Limb (tissue), 2 donors: Measurements from ENCODE around the gene VPS13C.
A peak's percentile ranks its signal among the peaks of the same experiment; 100 is the strongest.

Experiments used
- DNase-seq, 2 donors: peaks; one replicate each; pipeline ENCODE4 v3.0.0-alpha.2; 2016; ENCODE audit errors: extremely low spot score in 2 of 2

The VPS13C gene, protein sequence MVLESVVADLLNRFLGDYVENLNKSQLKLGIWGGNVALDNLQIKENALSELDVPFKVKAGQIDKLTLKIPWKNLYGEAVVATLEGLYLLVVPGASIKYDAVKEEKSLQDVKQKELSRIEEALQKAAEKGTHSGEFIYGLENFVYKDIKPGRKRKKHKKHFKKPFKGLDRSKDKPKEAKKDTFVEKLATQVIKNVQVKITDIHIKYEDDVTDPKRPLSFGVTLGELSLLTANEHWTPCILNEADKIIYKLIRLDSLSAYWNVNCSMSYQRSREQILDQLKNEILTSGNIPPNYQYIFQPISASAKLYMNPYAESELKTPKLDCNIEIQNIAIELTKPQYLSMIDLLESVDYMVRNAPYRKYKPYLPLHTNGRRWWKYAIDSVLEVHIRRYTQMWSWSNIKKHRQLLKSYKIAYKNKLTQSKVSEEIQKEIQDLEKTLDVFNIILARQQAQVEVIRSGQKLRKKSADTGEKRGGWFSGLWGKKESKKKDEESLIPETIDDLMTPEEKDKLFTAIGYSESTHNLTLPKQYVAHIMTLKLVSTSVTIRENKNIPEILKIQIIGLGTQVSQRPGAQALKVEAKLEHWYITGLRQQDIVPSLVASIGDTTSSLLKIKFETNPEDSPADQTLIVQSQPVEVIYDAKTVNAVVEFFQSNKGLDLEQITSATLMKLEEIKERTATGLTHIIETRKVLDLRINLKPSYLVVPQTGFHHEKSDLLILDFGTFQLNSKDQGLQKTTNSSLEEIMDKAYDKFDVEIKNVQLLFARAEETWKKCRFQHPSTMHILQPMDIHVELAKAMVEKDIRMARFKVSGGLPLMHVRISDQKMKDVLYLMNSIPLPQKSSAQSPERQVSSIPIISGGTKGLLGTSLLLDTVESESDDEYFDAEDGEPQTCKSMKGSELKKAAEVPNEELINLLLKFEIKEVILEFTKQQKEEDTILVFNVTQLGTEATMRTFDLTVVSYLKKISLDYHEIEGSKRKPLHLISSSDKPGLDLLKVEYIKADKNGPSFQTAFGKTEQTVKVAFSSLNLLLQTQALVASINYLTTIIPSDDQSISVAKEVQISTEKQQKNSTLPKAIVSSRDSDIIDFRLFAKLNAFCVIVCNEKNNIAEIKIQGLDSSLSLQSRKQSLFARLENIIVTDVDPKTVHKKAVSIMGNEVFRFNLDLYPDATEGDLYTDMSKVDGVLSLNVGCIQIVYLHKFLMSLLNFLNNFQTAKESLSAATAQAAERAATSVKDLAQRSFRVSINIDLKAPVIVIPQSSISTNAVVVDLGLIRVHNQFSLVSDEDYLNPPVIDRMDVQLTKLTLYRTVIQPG (N-terminal part only)

DNA sequence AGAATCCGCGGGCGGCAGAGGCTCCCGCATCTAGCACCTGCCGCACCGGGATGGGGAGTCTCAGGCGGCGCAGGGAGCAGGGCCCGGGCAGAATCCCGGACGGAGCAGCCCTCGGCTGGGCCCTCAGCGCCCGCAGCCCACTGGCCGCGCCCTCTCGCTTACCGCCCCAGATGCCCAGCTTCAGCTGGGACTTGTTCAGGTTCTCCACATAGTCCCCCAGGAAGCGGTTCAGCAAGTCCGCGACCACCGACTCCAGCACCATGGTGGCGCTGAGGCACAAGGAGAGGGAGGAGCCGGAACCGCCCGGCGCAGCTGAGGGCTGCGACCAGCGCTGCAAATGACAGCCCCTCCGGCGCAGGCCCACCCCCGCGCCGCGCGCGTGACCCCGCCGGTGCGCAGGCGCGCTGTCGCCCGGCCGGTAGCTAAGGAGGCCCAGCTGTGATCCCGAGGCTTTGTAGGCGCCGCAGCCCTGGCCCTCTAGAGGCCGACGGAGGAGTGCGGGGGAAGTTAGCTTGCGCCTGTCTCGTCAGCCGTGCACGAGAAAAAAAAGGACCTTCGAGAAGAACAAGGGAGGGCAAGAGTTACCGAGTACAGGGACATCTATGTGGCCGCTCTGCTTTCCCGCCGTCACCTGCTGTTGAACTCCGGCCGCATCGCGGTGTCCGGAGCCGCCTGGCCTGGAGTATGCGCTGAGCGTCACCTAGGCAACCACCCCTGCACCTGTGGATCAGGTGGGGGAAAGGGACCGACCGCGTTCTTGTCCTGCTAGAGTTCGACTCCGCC, at the start of gene VPS13C:
VPS13C (minus strand) TSS at position 335 of the 783 bp plus-strand sequence; CDS start at position 262, 73 bp downstream.
- DNase-seq: peak; percentile 91 to 94

DNA sequence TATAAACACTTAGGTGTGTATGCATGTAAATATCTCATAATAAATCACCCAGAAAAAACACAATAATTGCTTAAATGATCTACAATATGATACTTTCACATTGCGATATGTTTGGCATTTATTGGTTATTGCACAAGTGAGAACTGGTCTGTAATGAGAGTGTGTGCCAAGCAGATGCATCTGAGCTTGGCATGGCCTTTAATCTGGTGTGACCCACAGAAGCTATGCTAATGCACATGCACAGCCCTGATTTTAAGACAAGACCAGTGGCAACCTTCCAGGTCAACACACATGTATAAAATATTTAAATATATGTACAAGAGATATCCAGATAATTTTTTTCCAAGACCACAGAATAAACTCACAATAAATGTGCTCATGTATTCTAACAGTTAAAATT, 49.2 kb upstream of the VPS13C start:
- no peak for DNase-seq

DNA sequence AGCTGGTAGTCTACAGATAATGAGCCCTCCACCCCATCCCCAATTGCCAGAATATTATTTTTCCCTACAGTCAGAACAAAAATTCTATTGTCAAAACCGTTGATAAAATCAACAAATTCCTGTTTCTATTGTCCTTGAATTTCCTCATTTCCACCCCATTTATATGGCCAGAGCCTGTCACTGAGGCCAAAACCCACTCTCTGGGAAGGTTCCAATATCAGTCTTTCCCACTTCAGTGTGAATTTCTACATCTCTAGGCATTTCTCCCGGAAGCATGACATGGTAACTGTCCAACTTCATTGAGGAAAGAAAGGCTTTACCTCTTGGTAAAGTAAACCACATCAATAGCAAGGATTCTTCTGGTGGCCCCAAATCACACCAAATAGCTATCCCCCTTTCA, 48.2 kb upstream of the VPS13C start:
- DNase-seq: no peak

DNA sequence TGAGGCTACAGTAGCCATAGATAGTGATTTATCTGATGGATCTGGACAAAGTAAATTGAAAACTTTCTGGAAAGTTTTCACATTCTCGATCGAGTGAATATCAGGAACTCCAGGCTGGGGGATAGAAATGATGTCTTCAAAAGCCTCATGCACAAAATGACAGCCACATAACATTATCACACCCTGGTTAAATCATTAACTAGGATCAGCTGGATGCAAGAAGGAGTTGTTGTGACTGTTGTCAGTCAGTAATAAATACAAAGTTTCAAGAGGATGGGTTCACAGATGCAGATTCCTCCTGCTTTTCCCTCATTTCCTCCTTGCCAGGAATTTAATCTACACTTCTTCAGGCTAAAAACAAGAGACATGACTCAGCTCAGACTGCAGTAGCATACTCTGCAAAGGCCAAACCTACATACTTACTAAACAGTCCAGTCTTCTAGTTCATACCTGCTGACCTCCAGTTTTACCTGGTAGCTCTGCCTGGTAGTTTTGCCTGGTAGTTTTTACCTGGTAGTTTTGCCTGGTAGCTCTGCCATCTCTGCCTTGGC, 47.4 kb upstream of the VPS13C start:
- no peak for DNase-seq

DNA sequence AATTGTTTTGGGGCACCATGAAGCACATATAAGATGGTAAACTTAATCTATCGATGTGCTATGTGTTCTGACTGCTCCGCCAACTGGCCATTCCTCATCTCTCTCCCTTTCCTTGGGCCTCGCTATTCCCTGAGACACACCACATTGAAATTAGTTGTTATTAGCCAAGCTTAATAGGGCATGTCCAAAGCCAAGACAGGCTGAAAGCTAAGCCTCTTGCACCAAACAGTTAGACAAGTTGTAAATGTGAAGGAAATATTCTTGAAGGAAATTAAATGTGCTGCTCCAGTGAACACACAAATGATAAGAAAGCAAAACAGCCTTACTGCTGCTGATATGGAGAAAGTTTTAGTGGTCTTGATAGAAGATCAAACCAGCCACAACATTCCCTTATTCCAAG, 45.8 kb upstream of the VPS13C start:
- no peak for DNase-seq

DNA sequence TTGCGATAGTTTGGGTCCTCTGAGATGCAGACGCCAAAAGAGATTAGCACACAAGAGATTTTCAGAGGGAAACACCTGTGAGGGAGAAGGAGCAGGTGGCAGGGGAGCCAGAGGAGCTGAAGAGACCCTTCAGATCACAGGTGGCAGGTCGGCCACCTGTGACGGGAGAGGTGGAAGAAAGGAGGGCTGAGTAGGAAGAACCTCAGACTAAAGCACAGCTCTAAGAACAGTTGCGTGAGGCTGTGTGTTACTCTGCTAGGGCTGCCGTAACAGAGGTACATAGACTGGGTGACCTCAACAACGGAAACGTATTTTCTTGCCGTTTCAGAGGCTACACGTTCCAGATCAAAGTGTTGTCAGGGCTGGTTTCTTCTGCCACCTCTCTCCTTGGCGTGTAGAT, 45.0 kb upstream of the VPS13C start:
- no peak for DNase-seq

DNA sequence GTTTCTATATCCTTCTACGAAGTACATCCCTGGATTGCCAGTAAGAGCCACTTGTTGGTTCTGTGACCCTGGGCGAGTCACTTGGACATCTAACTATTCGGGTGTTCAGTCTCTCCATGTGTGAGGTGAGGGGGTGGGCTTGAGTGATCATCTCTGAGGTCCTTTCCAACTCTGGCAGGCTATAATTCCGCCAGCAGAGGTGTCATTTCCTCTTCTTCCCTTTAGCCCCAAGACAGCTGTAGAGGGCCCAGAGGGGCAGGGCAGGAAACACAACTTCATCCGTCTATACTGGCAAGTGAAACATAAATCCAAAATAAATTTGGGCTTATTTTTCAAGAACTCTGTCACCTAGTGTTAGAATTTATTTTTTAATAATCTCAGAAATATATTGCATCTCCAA, 44.6 kb upstream of the VPS13C start:
- no peak for DNase-seq

DNA sequence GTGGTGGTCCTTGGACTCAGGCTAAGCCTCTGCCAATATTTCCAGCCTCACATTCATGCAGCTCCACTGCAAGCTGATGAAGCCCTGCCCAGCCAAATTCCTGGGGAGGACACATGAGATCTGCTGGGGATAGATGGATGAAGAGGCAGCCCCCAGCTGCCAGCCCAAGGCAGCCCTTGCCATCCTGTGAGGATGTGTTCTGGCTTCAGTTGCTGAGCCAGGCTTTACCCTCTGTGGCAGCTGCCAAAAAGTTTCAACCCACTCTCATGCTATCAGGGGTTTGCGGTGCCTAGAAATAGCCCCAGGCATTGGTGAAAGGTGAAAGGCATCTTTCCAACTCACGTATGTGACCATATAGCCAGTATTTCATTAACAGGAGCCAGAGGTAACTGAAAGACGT, 44.2 kb upstream of the VPS13C start:
- no peak for DNase-seq

DNA sequence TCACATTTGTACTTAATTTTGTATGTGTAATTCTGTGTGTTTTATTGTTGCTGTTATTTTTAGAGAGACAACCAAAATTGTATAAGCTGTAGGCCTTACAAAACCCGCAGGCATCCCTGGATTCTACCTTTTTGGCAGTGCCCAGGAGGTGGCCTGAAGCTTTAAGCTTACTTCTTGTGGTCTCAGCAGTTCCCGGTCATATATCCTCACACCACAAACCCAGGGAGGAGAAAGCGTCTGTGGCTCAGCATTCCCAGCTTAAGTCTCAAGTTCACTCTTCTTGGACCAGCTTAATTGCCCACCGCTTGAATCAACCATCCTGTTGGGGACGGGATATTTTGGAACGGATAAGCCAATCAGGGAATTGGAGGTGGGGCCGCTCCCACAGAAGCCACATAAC, 43.2 kb upstream of the VPS13C start:
- DNase-seq: no peak

DNA sequence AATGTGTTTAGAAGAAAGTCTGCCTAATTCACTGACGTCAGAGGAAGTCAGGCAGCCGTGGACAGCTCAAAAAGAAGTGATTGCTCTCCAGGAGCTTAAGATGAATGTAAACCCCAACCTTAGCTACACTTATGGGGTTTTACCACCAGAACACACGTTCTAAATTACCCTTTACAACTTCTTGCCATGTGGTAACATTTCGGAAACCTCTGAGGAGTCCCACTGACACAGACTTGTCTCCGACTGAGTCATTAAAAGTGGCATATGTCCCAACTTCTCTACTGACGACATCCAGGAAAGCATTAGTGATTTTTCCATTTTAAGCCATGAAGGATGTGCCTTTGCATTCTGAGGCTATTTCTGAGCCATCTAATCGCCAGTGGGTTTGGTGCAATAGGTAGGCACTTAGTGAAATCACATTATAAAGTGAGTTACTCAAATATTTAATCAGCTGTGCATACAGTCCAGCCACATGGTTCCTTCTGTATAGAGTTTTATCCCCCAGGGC, 38.9 kb upstream of the VPS13C start:
- DNase-seq: no peak

DNA sequence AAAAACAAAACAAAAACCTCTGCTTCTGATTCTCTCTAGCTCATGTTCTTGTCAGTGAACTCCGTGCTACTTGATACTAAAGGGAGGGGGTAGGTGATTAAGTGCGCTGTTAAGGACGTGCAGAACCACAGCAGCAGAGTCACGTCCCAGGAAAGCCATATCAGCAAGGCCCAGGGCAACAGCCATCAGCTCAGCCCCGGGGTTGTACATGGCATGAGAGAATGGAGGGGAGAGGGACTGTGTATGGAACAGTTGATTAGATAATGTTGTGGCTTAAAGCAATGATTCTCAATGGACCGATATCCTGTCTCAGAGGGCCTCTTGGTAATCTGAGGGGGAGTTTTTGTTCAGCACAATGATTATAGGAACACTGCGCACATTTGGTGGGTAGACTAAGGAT, 34.1 kb upstream of the VPS13C start:
- DNase-seq: no peak

DNA sequence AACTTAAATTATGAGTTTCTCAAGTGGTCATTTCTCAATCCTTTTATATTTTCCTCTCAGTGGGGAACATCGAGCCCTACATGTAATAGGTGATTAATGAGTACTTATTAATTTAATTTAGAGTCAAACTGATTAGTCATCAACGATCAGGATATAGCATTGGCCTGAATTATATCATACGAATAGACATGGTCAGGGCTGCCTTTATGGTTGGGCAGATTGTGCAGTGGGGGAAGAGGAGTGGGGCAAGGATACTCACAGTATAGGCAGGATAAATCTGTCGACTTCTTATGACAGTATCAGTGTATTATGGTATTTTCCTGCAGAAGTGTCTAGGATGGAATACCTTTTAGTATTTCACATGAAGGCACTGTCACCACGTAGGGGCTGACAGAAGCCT, 33.6 kb upstream of the VPS13C start:
- no peak for DNase-seq

DNA sequence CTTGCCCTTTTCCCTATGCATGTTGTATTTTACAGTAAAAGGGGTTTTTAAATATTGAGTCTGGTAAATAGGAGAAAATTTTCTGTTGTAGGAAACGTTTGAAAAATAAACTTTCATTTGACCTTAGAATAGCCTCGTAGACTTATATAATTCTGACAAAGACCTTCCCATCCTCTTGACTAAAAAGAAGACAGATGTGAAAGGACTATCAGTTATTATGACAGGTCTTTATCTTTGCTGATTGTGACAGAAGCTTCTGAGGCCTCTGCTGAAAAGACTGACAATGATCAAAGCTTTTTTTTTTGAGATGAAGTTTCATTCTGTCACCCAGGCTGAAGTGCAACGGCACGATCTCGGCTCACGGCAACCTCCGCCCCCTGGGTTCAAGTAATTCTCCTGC, 30.7 kb upstream of the VPS13C start:
- DNase-seq: no peak

DNA sequence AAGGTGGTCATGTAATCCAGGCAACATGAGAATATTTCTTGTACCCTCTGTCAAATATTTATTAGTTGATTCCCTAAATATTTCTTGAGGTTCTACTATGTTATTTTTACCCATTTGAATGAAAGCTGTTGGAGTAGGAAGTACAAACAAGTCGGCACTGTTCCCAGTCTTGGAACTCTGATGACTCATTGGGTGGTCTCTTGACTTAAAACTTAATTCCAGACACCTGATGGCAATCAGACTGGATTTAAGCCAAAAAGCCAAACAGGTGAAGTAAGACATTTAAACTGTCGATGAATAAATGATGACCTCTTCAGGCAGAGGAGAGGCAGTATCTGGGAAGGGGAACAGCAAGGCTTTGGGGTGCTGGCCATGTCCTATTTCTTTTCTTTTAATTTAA, 29.4 kb upstream of the VPS13C start:
- DNase-seq: no peak

DNA sequence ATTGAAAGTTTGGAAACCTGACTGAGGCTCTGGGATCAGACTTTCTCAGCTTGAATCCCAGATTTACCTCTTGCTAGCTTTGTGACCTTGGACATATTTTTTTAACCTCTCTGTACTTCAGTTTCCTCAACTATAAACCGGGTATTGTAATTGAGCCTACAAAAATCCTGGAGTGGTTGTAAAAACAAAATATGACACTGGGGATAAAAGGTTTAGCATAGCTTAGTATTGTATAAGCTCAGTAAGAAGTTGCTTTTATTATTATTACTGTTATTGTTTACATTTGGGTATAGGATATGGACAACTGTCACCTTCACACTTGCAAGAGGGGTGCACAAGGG, 28.1 kb upstream of the VPS13C start:
- no peak for DNase-seq

DNA sequence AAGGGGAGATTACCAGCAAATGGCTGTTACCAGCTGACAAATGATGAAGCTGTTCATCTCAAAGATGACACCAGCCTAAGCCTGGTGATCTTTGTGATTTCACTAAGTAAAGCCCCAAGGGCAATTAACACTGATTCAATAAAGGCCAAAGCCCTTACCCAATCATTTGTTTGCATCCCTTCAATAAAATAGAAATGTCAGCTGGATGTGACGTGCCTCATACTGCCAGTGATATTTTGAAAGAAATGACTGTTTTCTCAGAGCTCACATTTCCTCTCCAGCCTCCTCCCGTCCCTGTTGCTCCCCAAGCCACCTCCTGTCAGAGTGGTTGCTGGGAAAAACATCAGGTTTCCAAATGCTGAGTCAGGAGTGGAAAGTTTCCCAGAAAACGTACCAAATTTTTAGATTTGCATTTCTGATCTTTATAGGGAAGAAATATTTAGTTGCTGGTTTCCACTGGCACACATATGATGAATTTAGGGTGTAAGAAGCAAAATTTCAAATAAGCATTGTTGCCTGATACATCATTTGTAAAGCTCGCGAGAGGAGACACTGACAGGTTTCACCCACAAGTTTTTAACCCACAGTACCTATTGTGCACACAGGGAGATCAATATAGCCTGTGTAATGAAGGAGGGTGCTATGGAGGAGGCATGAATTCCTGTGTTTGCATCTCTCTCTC, 27.6 kb upstream of the VPS13C start:
- peak in 1 of 2 donors; percentile 53 for DNase-seq

DNA sequence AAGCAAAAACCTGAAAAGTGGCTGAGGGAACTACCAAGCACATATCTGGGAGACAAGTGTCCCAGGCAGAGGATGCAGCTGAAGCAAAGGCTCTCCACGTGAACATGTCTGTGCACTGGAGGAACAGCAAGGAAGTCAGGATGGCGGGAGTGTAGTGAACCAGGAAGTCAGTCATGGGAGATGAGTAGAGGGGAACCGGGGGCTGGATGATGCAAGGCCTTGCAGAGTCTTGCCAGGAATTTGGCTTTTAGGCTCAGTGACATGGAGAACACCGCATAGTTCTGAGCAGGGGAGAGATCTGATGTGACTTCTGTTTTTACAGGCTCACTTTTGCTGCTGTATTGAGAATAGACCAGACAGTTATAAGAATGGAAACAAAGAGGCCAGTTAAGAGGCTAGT, 25.5 kb upstream of the VPS13C start:
- DNase-seq: no peak

DNA sequence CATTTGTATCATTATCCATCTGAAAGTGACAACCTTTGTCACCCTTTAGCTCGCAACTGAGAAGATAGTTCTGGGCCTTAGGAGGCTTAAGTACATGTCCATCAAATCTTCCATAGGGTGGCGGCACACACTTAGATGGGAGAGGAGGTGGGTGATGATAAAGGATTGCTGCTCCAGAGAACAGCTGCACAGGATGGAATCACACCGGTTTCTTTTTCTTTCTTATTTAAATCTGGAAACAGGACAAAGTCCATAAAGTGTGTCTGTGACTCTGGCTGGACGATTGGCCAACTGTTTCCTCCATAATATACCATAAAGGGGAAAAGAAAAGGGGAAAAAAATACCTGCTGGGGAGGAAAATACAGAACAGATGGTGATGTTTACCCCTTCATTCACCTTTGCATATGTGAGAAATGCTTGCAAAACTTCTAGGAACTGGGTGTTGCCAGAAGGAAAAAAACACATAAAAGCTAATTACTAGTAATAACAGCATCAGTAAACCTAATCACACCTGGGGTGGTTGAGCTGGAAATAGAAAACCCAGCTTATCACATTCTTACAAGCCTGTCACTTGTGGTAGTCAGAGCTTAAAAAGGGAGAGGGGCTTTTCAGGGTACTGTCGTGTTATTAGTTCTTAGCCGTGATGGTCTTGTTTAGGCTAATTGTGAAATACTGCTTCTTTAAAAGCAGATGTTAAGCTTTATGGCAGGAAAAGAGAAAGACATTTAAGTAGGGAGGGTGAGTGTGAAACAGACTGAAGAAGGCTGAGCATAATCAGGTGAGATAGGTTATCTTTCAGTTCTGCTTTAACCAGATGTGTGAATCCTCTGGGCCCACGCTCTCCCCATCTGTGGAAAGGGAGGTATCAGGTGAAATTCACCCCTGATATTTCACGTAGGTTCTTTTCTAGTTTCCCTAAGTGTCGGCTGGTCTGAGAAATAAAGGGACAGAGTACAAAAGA, 23.2 kb upstream of the VPS13C start:
- DNase-seq: no peak

DNA sequence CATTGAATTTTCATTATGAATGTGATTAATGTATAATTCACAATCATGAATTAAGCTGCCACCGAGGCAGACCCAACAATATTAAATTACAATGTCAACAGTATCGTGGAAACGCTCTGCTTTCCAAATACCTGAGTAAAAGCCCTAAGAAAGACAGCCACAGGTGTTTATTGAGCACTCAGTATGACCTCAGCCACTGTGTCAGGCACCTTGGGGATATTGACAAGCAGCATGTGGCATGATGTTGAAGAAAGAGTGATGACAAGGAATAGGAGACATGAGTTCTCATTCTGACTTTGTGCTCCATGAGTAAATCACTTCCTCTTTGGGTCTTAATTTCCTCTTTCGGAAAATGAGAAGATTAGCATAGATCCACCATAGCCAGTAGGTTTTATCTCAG, 19.3 kb upstream of the VPS13C start:
- DNase-seq: no peak
